Mesendoderm (in vitro differentiated cells): Measurements from ENCODE around the gene CLIC4.
A peak's percentile ranks its signal among the peaks of the same experiment; 100 is the strongest.

ENCODE experiments used
- DNase-seq: peaks from one replicate; pipeline ENCODE4 v3.0.0; 2013
- H2AK5ac ChIP-seq: 2 replicates; pipeline ENCODE4 v1.6.1; 2013; ENCODE audit warnings: low read length, inconsistent platforms
- H2BK120ac ChIP-seq: 2 replicates; pipeline ENCODE4 v1.6.1; 2013; ENCODE audit warnings: low read depth, mild to moderate bottlenecking, low read length, moderate library complexity, mixed read lengths
- H2BK15ac ChIP-seq: replicated peaks from 2 replicates; pipeline ENCODE4 v1.6.1; 2013; ENCODE audit warnings: low read depth, mild to moderate bottlenecking, moderate library complexity
- H2BK5ac ChIP-seq: 2 replicates; pipeline ENCODE4 v1.6.1; 2013; ENCODE audit warnings: low read length, inconsistent platforms
- H3K18ac ChIP-seq: 2 replicates; pipeline ENCODE4 v1.6.1; 2013; ENCODE audit warnings: mild to moderate bottlenecking, low read length, mixed read lengths
- H3K23ac ChIP-seq: one replicate; pipeline ENCODE4 v1.6.1; 2013; ENCODE audit warnings: low read length
- H3K27ac ChIP-seq: 2 replicates; pipeline ENCODE4 v1.5.1; 2013; ENCODE audit warnings: low read depth, mild to moderate bottlenecking, inconsistent platforms, low read length, moderate library complexity
- H3K27me3 ChIP-seq: 2 replicates; pipeline ENCODE4 v1.6.1; 2013; ENCODE audit warnings: low read length, control low read depth, mild to moderate bottlenecking, inconsistent platforms; ENCODE audit not compliant: insufficient read depth, poor library complexity
- H3K36me3 ChIP-seq: 2 replicates; pipeline ENCODE4 v1.6.1; 2013; ENCODE audit warnings: low read length, inconsistent platforms; ENCODE audit not compliant: control insufficient read depth, insufficient read depth
- H3K4ac ChIP-seq: one replicate; pipeline ENCODE4 v1.6.1; 2013; ENCODE audit warnings: low read depth, mild to moderate bottlenecking, low read length, moderate library complexity
- H3K4me1 ChIP-seq: 2 replicates; pipeline ENCODE4 v1.6.1; 2013; ENCODE audit warnings: low read depth, low read length, inconsistent platforms; ENCODE audit not compliant: control insufficient read depth
- H3K4me2 ChIP-seq: 2 replicates; pipeline ENCODE4 v1.6.1; 2013; ENCODE audit warnings: low read length
- H3K4me3 ChIP-seq: 2 replicates; pipeline ENCODE4 v1.5.1; 2013; ENCODE audit warnings: mild to moderate bottlenecking, low read length
- H3K56ac ChIP-seq: one replicate; pipeline ENCODE4 v1.6.1; 2013; ENCODE audit warnings: low read length
- H3K79me1 ChIP-seq: 2 replicates; pipeline ENCODE4 v1.6.1; 2013; ENCODE audit warnings: low read length, inconsistent platforms
- H3K79me2 ChIP-seq: 2 replicates; pipeline ENCODE4 v1.6.1; 2013; ENCODE audit warnings: mild to moderate bottlenecking, low read length; ENCODE audit not compliant: control insufficient read depth, insufficient read depth
- H3K9ac ChIP-seq: 2 replicates; pipeline ENCODE4 v1.6.1; 2013; ENCODE audit warnings: low read length, inconsistent platforms
- H4K5ac ChIP-seq: one replicate; pipeline ENCODE4 v1.6.1; 2013; ENCODE audit warnings: low read length
- H4K8ac ChIP-seq: one replicate; pipeline ENCODE4 v1.6.1; 2013; ENCODE audit warnings: low read depth, mild to moderate bottlenecking, control low read depth, low read length, moderate library complexity
- WGBS: extraction: QIAGEN DNeasy Blood & Tissue Kit; methylation state at CpG from one replicate; pipeline ENCODE4 v1.1.7; 2013; ENCODE audit warnings: low lambda C conversion rate, missing lambda C conversion rate; ENCODE audit not compliant: insufficient coverage; ENCODE audit errors: extremely low coverage; 5-methylcytosine and 5-hydroxymethylcytosine counted together

CLIC4 gene

GRCh38 chr1:24857507-24858133 is 112.4 kb downstream of the CLIC4 start:
- Histone ChIP-seq H4K5ac (no peak overlapping the region), H4K8ac (no peak overlapping the region), H2BK5ac (no peak overlapping the region), H3K18ac (no peak overlapping the region), H3K9ac (no peak overlapping the region), H3K4ac (no peak overlapping the region), H2BK120ac (no peak overlapping the region), H3K27ac (no peak overlapping the region), H3K4me3 (no peak overlapping the region), H3K4me1 (no peaks in the 10 kb centered on the region), H2BK15ac (no peak overlapping the region), H3K23ac (no peak overlapping the region), H2AK5ac (no peak overlapping the region), H3K27me3 (no peaks in the 10 kb centered on the region), H3K36me3 (no peaks in the 10 kb centered on the region), H3K56ac (no peak overlapping the region), H3K4me2 (no peak overlapping the region), H3K79me2 (no peaks in the 10 kb centered on the region), H3K79me1 (no peaks in the 10 kb centered on the region)
- WGBS, result no CpG with 5 or more reads among the region's 6 CpGs
- peak; percentile 63 for DNase-seq

- Histone ChIP-seq H4K5ac (no peak overlapping the region), H3K27ac (no peak overlapping the region), H2AK5ac (no peak overlapping the region), H2BK5ac (no peak overlapping the region), H3K9ac (no peak overlapping the region), H3K56ac (no peak overlapping the region), H3K36me3 (no peaks in the 10 kb centered on the region), H3K4me2 (no peak overlapping the region), H3K27me3 (no peaks in the 10 kb centered on the region), H3K23ac (no peak overlapping the region), H4K8ac (no peak overlapping the region), H3K79me2 (no peaks in the 10 kb centered on the region), H2BK15ac (no peak overlapping the region), H3K4ac (no peak overlapping the region), H2BK120ac (no peak overlapping the region), H3K18ac (no peak overlapping the region), H3K79me1 (no peaks in the 10 kb centered on the region), H3K4me1 (no peaks in the 10 kb centered on the region), H3K4me3 (no peak overlapping the region)
- no peak for DNase-seq
- no CpG with 5 or more reads among the region's 1 CpG for WGBS
These were observed 113.0 kb downstream of the CLIC4 start for GRCh38 chr1:24858277-24858676.

GRCh38 chr1:24859063-24860010 is 114.1 kb downstream of the CLIC4 start:
- Histone ChIP-seq H3K4me2 (no peak overlapping the region), H3K9ac (no peak overlapping the region), H3K4me1 (no peaks in the 10 kb centered on the region), H3K79me1 (no peaks in the 10 kb centered on the region), H3K23ac (no peak overlapping the region), H3K79me2 (no peaks in the 10 kb centered on the region), H4K5ac (no peak overlapping the region), H3K18ac (no peak overlapping the region), H4K8ac (no peak overlapping the region), H3K27me3 (no peaks in the 10 kb centered on the region), H3K27ac (no peak overlapping the region), H2BK5ac (no peak overlapping the region), H2AK5ac (no peak overlapping the region), H3K36me3 (no peaks in the 10 kb centered on the region), H3K56ac (no peak overlapping the region), H2BK120ac (no peak overlapping the region), H3K4me3 (no peak overlapping the region), H2BK15ac (no peak overlapping the region), H3K4ac (no peak overlapping the region)
- WGBS, result no CpG with 5 or more reads among the region's 10 CpGs
- no peak for DNase-seq

DNA sequence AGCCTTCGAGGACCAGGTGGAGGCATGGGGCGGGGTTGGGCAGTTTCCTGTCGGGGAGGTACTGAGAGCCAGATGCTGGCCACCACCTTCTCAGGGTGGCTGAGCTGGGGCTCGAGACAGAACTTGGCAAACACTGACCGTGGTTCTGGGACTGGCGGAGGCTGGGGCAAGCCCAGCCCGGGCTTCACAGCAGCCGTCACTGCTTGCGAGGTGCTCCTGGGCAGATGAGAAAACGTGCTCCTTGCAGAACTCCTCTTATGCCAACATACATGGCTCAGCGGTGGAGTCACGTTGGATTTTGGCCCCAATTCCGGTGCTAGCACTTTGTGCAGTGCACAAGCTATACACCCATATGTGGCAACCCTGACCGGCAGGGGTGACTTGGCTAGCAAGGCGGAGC is 115.6 kb downstream of the CLIC4 start:
- no peak overlapping the region for H2BK5ac ChIP-seq
- H3K27me3 ChIP-seq, result no peaks in the 10 kb centered on the region
- no peak overlapping the region for H4K8ac ChIP-seq
- no peak overlapping the region for H3K27ac ChIP-seq
- DNase-seq, result no peak
- WGBS, result no CpG with 5 or more reads among the region's 15 CpGs
- no peak overlapping the region for H3K18ac ChIP-seq
- no peaks in the 10 kb centered on the region for H3K79me2 ChIP-seq
- H3K4ac ChIP-seq, result no peak overlapping the region
- H2BK15ac ChIP-seq, result no peak overlapping the region
- no peak overlapping the region for H3K56ac ChIP-seq
- no peak overlapping the region for H2BK120ac ChIP-seq
- H3K79me1 ChIP-seq, result no peaks in the 10 kb centered on the region
- no peak overlapping the region for H3K4me3 ChIP-seq
- H3K4me2 ChIP-seq, result no peak overlapping the region
- H3K23ac ChIP-seq, result no peak overlapping the region
- H3K36me3 ChIP-seq, result no peaks in the 10 kb centered on the region
- no peak overlapping the region for H2AK5ac ChIP-seq
- H3K4me1 ChIP-seq, result no peaks in the 10 kb centered on the region
- no peak overlapping the region for H3K9ac ChIP-seq
- no peak overlapping the region for H4K5ac ChIP-seq

- H2BK5ac ChIP-seq, result no peak overlapping the region
- WGBS, result no CpG with 5 or more reads among the region's 28 CpGs
- no peak overlapping the region for H3K4me2 ChIP-seq
- no peaks in the 10 kb centered on the region for H3K27me3 ChIP-seq
- no peaks in the 10 kb centered on the region for H3K79me2 ChIP-seq
- no peak overlapping the region for H3K4me3 ChIP-seq
- no peak overlapping the region for H3K18ac ChIP-seq
- H3K4ac ChIP-seq, result no peak overlapping the region
- no peak overlapping the region for H4K8ac ChIP-seq
- no peaks in the 10 kb centered on the region for H3K36me3 ChIP-seq
- no peak overlapping the region for H2BK120ac ChIP-seq
- H4K5ac ChIP-seq, result no peak overlapping the region
- no peak overlapping the region for H3K23ac ChIP-seq
- H3K27ac ChIP-seq, result no peak overlapping the region
- H2BK15ac ChIP-seq, result no peak overlapping the region
- no peak overlapping the region for H2AK5ac ChIP-seq
- H3K9ac ChIP-seq, result no peak overlapping the region
- no peak for DNase-seq
- H3K56ac ChIP-seq, result no peak overlapping the region
- H3K79me1 ChIP-seq, result no peaks in the 10 kb centered on the region
- no peaks in the 10 kb centered on the region for H3K4me1 ChIP-seq
These were observed 116.8 kb downstream of the CLIC4 start for GRCh38 chr1:24861821-24862727.
